Panc1 (cell line): ENCODE measurements around the gene DLL1. TPM values are rescaled to one million over a fixed set of nuclear protein-coding genes. Genes with fewer than 3 reads are reported as not detected.

Source experiments
- ATAC-seq: fragments of 200-7000 bp; cut with Tn5 transposase; 2 replicates; pipeline ENCODE4 v1.9.1; 2020; ENCODE audit warnings: mild to moderate bottlenecking, moderate library complexity
- BruUV-seq: library from RNA; stranded (reverse); fragments of 400-500 nt; replicated peaks from 2 replicates; lab custom pipeline; 2021; lab: Mats Ljungman, UMichigan
- CTCF ChIA-PET: fragments of 300-600 bp; sonication (Branson Sonifier 250); formaldehyde crosslinking; loops from one replicate; lab custom pipeline; 2022; ENCODE audit warnings: antibody characterized with exemption; lab: Charles Lee
- POLR2A ChIA-PET: fragments of 300-600 bp; sonication (Branson Sonifier 250); formaldehyde crosslinking; loops from one replicate; lab custom pipeline; 2022; ENCODE audit warnings: antibody characterized with exemption; lab: Charles Lee
- DNase-seq: peaks from one replicate; pipeline ENCODE4 v3.0.0-alpha.2; 2010; ENCODE audit warnings: low read depth, low spot score
- H3K27ac ChIP-seq: 2 replicates; pipeline ENCODE4 v1.5.1; 2011; ENCODE audit warnings: mild to moderate bottlenecking, low read length, inconsistent platforms
- H3K27me3 ChIP-seq: fragments of 200-500 bp; sonication (Bioruptor generic); 2 replicates; pipeline ENCODE4 v1.6.0; 2014; ENCODE audit warnings: low read length, inconsistent platforms; ENCODE audit not compliant: control insufficient read depth, insufficient read depth
- H3K36me3 ChIP-seq: fragments of 200-500 bp; sonication (Bioruptor generic); 2 replicates; pipeline ENCODE4 v1.5.1; 2014; ENCODE audit warnings: inconsistent platforms, mild to moderate bottlenecking, low read length, moderate library complexity; ENCODE audit not compliant: control insufficient read depth, insufficient read depth
- H3K4me1 ChIP-seq: 2 replicates; pipeline ENCODE4 v1.5.1; 2011; ENCODE audit warnings: inconsistent platforms, mild to moderate bottlenecking, low read length, moderate library complexity; ENCODE audit not compliant: control insufficient read depth, insufficient read depth
- H3K4me3 ChIP-seq, 2 experiments: 2 replicates each; pipeline ENCODE4 v1.5.1; 2011 to 2012; ENCODE audit warnings: low read depth in 2 of 2, low read length in 2 of 2, mild to moderate bottlenecking in 2 of 2, inconsistent platforms in 1 of 2, moderate library complexity in 1 of 2
- H3K9me3 ChIP-seq: fragments of 200-500 bp; sonication (Bioruptor generic); 2 replicates; pipeline ENCODE4 v1.5.1; 2014; ENCODE audit warnings: low read depth, mild to moderate bottlenecking, inconsistent platforms, low read length, moderate library complexity; ENCODE audit not compliant: control insufficient read depth, insufficient read depth
- POLR2AphosphoS5 ChIP-seq: IDR thresholded peaks from 2 replicates; pipeline ENCODE4 v1.6.1; 2012; ENCODE audit warnings: mild to moderate bottlenecking, low read depth, low read length, moderate library complexity
- REST ChIP-seq, 2 experiments: IDR thresholded peaks; 2 replicates each; pipeline ENCODE4 v1.6.1; 2011 to 2012; ENCODE audit warnings: low read depth in 2 of 2, control low read depth in 1 of 2, low read length in 1 of 2, mild to moderate bottlenecking in 1 of 2, moderate library complexity in 1 of 2; ENCODE audit not compliant: insufficient read depth in 1 of 2
- SIN3A ChIP-seq: IDR thresholded peaks from 2 replicates; pipeline ENCODE4 v1.6.1; 2012; ENCODE audit warnings: low read depth, mild to moderate bottlenecking, low read length, moderate library complexity, borderline replicate concordance; ENCODE audit not compliant: insufficient read depth
- TCF7L2 ChIP-seq: IDR thresholded peaks from 2 replicates; pipeline ENCODE4 v1.6.1; 2011; ENCODE audit warnings: mild to moderate bottlenecking, low read depth, low read length, inconsistent platforms
- in situ Hi-C: cut with HindIII; loops from 2 replicates; pipeline ENCODE4 v1.10.0; 2016; ENCODE audit warnings: low sequenced_read_pairs, low pct_unique_long_range_greater_than_20kb
- intact Hi-C: fragments of 100-400 bp; cut with micrococcal nuclease; formaldehyde crosslinking; loops from one replicate; pipeline ENCODE4 v1.10.0; 2022; ENCODE audit not compliant: unreplicated experiment
- total RNA-seq: library from RNA; stranded (reverse); gene quantifications from one replicate; pipeline ENCODE4 v1.2.1, GENCODE V29; 2021; ENCODE audit not compliant: unreplicated experiment
- TF ChIP-seq, protein P1 (sequence below): fragments of 450-650 bp; IDR thresholded peaks from 2 replicates; pipeline ENCODE4 v1.5.1; 2017; ENCODE audit warnings: mild to moderate bottlenecking

DLL1 gene
- total RNA-seq, 1 experiment from 2014 or later = 2.4 TPM

- no peaks in the 10 kb centered on the region for H3K36me3 ChIP-seq
- in situ Hi-C loops = no loop called here
- ATAC-seq = no peak
- peaks cover 6% of the 10 kb centered on the region; the same call in 1 of the 2 replicates for H3K27me3 ChIP-seq
- TF ChIP-seq, protein P1, sequence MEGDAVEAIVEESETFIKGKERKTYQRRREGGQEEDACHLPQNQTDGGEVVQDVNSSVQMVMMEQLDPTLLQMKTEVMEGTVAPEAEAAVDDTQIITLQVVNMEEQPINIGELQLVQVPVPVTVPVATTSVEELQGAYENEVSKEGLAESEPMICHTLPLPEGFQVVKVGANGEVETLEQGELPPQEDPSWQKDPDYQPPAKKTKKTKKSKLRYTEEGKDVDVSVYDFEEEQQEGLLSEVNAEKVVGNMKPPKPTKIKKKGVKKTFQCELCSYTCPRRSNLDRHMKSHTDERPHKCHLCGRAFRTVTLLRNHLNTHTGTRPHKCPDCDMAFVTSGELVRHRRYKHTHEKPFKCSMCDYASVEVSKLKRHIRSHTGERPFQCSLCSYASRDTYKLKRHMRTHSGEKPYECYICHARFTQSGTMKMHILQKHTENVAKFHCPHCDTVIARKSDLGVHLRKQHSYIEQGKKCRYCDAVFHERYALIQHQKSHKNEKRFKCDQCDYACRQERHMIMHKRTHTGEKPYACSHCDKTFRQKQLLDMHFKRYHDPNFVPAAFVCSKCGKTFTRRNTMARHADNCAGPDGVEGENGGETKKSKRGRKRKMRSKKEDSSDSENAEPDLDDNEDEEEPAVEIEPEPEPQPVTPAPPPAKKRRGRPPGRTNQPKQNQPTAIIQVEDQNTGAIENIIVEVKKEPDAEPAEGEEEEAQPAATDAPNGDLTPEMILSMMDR = no peak
- TF ChIP-seq TCF7L2 = no peak
- TF ChIP-seq REST (IDR thresholded peaks at IDR 0.05; ENCODE audit: insufficient read depth in 1 of 2, low read depth in 2 of 2, low read length in 1 of 2) = no peak
- no peak for TF ChIP-seq POLR2AphosphoS5
- no peak for TF ChIP-seq SIN3A
- no peak overlapping the region for H3K4me3 ChIP-seq
- POLR2A ChIA-PET = no interaction called here
- no peaks in the 10 kb centered on the region for H3K9me3 ChIP-seq
- no peak overlapping the region for H3K27ac ChIP-seq
- H3K4me1 ChIP-seq = no peaks in the 10 kb centered on the region
- no peak for DNase-seq
- intact Hi-C loops = no loop called here
- BruUV-seq = no TSS peak
- CTCF ChIA-PET = no interaction called here
These were observed 36.3 kb downstream of the DLL1 start for GRCh38 chr6:170254315-170255213.

- intact Hi-C loops = no loop called here
- Histone ChIP-seq H3K4me3 (no peak overlapping the region), H3K27ac (no peak overlapping the region), H3K27me3 (peaks cover 6% of the 10 kb centered on the region; the same call in 1 of the 2 replicates), H3K9me3 (no peaks in the 10 kb centered on the region), H3K36me3 (no peaks in the 10 kb centered on the region), H3K4me1 (no peaks in the 10 kb centered on the region)
- BruUV-seq = no TSS peak
- no peak for DNase-seq
- TF ChIP-seq POLR2AphosphoS5 (no peak), SIN3A (no peak), REST (IDR thresholded peaks at IDR 0.05; ENCODE audit: insufficient read depth in 1 of 2, low read depth in 2 of 2, low read length in 1 of 2) (no peak), TCF7L2 (no peak)
- TF ChIP-seq, protein P1 = no peak
- no peak for ATAC-seq
- POLR2A ChIA-PET = no interaction called here
- in situ Hi-C loops = no loop called here
- CTCF ChIA-PET = no interaction called here
These were observed 37.0 kb downstream of the DLL1 start for GRCh38 chr6:170253910-170254269.
